Measurements from ENCODE around the gene ALDH1L1.
A peak's percentile ranks its signal among the peaks of the same experiment; 100 is the strongest.

ALDH1L1 gene

GRCh38 chr3:126113733-126114442 is 66.5 kb downstream of the ALDH1L1 start:
- H3K4me3 ChIP-seq (ENCODE audit: low read depth, low read length): no peak overlapping the region
- peak; percentile 48 for TF ChIP-seq CTCF (IDR thresholded peaks at IDR 0.05; ENCODE audit: borderline replicate concordance, insufficient read depth, low read depth, low read length)

GRCh38 chr3:126113238-126113555 is 67.2 kb downstream of the ALDH1L1 start:
- no peak for TF ChIP-seq CTCF (IDR thresholded peaks at IDR 0.05; ENCODE audit: borderline replicate concordance, insufficient read depth, low read depth, low read length)
- no peak overlapping the region for H3K4me3 ChIP-seq (ENCODE audit: low read depth, low read length)

- H3K4me3 ChIP-seq (ENCODE audit: low read depth, low read length): no peak overlapping the region
- TF ChIP-seq CTCF (IDR thresholded peaks at IDR 0.05; ENCODE audit: borderline replicate concordance, insufficient read depth, low read depth, low read length): no peak
Measured at GRCh38 chr3:126112531-126113237, 67.7 kb downstream of the ALDH1L1 start.

GRCh38 chr3:126111566-126112475 is 68.6 kb downstream of the ALDH1L1 start:
- no peak overlapping the region for H3K4me3 ChIP-seq (ENCODE audit: low read depth, low read length)
- TF ChIP-seq CTCF (IDR thresholded peaks at IDR 0.05; ENCODE audit: borderline replicate concordance, insufficient read depth, low read depth, low read length): no peak

GRCh38 chr3:126111126-126111551 is 69.2 kb downstream of the ALDH1L1 start:
- no peak for TF ChIP-seq CTCF (IDR thresholded peaks at IDR 0.05; ENCODE audit: borderline replicate concordance, insufficient read depth, low read depth, low read length)
- H3K4me3 ChIP-seq (ENCODE audit: low read depth, low read length): no peak overlapping the region

GRCh38 chr3:126110431-126111125 is 69.8 kb downstream of the ALDH1L1 start:
- H3K4me3 ChIP-seq (ENCODE audit: low read depth, low read length): no peak overlapping the region
- no peak for TF ChIP-seq CTCF (IDR thresholded peaks at IDR 0.05; ENCODE audit: borderline replicate concordance, insufficient read depth, low read depth, low read length)
